HPDE6-E6E7 (cell line): ENCODE measurements around the gene PLCH2.

ENCODE experiments used
- DNase-seq: peaks from one replicate; pipeline ENCODE4 v3.0.0; 2011; ENCODE audit warnings: missing footprints; ENCODE audit errors: extremely low spot score

The PLCH2 gene

DNA sequence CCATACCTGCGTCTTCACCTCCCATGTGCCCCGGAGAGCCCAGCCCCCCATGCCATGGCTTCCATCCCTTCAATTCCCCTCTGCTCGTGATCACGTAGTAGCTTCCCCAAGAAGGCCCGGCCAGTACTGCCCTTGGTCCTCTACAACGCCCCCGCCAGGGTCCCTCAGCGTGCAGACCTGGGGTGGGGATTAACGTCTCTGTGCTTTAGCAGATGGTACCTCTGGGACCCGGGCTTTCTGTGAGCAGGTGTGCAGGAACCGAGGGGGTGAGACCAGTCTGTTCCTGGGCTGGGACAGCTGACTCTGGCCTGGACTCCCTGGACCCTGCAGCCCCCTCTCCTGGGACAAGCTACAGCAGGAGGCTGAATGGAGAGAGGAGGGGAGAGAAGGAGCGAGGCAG is 1.2 kb downstream of the PLCH2 start:
- DNase-seq, result no peak

DNA sequence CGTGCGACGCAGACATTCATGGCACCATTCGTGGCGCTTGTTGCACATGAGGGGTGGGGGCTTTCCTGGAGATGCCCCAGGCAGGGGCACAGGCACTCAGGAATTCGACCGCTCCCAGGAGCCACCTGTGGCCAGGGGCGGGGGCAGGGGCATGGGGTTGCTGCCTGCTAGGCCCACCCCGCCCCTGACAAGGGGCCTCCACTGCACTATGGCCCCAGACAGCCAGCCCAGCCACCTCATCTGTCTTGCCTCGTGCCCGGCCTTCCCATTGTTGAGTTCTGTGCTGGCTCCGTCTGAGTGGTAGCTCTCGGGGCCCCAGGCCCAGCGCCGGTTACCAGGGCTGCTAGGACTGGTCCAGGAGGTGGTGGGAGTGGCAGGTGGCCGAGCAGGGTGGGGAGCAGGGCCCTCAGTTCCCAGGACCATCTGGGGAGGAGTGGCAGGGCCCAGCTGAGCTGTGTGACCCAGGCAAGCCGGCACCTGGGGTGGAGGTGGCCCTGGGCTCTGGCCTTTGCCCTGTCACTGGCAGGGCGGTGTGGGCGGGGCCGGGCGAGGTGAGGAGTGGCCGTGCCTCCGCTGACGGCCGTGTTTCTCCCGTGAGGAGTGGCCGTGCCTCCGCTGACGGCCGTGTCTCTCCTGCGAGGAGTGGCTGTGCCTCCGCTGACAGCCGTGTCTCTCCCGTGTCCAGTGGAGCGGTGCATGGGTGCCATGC is 1.9 kb downstream of the PLCH2 start:
- no peak for DNase-seq

DNA sequence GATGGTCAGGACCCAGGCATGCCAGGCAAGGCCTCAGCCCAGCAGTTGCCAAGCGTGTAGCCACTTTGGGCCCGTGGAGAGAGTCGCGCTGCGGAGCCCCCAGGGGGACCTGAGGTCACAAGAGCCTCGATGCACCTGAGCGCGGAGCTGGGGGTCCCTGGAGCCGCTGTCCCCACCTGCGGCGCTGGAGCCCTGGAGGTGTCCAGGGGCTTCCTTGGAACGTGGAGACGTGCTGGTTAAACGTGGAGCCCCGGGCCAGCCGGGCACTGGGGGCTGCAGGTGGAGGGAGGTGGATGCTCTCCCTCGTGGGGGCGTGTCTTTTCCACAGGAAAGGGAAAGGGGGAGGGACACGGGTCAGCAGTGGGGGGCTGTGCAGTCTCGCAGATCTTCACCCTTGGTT is 3.1 kb downstream of the PLCH2 start:
- DNase-seq, result no peak

DNA sequence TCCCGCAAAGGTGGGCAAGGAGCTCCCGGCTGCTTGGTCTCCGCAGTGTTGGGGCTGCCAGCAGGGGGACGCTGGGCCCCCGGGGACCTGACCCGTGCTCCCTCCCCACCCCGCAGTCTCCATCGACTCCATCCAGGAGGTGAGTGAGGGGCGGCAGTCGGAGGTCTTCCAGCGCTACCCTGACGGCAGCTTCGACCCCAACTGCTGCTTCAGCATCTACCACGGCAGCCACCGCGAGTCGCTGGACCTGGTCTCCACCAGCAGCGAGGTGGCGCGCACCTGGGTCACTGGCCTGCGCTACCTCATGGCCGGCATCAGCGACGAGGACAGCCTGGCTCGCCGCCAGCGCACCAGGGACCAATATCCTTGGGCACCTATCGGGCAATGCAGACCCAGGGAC is 3.5 kb downstream of the PLCH2 start:
- no peak for DNase-seq

DNA sequence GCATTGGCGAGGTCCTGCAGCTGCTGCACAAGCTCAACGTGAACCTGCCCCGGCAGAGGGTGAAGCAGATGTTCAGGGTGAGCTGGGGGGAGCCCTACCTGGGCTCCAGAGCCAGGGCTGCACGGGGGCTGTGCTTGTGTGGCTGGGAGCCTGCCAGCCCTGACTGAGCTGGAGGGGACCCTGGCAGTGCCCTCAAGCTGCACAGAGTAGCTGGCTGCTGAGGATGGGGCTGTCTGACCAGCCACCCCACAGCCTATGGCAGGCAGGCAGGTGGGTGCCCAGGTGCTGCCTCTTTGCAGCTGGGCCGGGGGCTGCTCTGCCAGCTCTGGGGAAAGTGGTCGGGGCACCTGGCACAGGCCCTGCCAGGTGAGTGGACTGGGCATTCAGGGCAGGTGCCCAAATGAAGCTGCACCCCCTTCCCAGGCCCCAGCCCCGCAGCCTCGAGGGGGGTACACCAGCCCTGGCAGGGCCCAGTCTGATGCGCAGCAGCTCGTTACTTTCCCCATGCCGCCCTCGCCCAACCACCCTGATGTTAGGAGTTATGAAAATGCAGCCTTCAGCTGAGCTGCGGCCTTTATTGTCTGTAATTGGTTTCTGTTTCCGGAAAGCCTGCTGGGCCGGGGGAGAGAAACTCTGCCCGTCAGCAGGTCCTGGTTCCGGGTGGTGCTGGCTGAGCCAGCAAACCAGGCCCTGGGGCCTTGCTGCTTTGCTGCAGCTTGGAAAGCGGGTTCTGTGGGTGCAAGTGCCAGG is 4.3 kb downstream of the PLCH2 start:
- DNase-seq, result no peak

DNA sequence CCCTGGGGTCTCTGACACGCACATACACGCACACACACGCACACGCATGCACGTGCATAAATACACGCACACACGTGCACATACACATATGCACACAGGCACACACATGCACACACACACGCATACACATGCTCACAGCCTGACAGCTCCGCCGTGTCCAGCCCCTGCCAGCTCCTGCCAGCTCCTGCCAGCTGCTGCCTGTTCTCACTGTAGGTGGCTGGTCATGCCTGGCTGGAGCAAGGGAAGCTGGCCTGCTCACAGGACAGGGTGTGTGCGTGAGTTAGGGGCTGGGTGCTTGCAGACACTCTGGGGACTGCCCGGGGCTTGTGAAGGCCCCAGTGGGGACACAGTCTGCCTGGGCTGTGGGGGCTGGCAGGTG is 4.9 kb downstream of the PLCH2 start:
- DNase-seq, result no peak

DNA sequence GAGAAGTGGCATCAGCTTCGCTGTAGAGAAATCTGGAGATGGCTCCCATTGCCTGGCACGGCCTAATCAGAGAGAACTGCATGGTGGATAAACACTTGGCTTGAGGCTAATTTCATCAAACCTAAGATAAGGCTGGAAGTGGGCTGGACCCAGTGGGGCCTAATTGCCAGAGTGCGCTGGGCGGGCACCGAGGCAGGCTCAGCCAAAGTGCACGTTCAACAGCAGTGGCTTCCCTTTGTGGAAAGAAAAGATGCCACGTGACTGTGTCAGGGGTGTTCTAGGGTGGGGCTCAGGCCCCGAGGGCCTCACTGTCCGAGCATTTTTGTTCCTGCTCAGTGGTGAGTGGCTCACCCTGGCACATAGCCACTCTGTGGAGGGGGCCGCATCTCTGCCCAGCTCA is 5.8 kb downstream of the PLCH2 start:
- no peak for DNase-seq

DNA sequence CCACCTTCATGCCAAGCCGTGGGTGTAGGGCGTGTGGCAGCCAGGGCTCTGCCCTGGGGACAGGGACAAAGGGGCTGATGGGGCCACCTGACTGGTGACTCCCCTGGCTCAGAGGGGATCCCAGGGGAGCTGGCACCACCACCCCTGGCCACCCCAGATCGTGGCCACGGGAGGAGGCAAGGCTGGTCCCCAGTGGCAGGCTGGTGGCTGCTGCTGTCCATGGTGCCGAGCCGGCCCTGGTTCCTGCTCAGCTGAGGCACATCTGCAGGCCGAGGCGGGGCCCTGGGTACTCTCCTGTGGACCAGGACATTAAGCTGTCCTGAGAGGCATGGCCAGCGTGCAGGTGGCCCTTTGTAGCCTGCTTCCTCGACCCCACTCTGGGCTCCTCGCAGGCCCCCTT is 6.5 kb downstream of the PLCH2 start:
- DNase-seq, result no peak

DNA sequence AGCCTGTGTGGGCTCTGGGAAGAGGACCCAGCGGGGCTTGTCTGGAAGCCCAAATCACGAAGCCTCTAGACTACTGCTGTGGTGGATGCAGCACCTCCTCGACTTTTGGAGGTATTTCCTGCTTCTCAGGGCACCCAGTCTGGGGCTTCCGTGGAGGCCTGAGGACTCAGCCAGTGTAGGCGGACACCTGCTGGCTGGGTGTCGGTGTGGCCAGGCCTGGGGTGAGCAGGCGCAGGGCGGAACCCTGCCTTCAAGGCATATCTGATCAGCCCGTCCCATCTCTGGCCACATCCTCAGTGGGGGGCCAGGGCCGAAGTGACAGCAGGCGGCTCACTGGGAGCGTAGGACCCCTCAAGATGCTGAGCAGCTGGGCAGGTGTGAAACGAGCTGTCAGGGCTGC is 6.9 kb downstream of the PLCH2 start:
- DNase-seq, result no peak

DNA sequence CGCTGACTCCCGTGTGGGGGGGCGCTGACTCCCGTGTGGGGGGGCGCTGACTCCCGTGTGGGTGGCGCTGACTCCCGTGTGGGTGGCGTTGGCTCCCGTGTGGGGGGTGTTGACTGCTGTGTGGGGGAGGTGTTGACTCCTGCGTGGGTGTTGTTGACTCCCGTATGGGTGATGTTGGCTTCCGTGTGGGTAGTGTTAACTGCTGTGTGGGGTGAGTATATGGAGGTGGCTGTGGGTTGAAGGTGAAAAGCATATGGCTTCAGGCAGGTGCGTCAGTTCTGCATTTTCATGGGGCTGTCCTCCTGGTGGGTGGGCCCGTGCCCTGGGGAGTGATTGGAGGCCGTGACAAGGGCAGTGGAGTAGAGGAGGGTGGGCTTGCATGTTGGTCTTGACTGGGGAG is 7.9 kb downstream of the PLCH2 start:
- no peak for DNase-seq

DNA sequence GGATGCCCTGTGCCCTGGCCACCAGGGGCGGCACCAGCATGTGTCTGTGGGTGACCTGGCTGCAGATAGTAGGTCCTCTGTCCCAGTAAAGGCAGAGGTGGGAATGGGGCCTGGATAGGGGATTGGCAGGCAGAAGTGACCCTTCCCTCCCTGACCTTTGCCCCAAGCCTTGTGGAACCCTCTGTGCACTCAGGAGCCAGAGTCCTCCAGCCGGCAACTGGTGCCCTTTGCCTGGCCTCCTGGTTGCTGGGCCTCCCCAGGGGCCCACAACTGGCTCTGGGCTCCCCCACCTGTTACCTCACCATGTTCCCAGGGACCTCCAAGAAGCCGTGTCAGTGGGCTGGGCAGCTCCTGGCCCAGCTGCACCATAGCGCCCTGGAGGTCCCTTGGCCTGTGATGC is 10.0 kb downstream of the PLCH2 start:
- no peak for DNase-seq

DNA sequence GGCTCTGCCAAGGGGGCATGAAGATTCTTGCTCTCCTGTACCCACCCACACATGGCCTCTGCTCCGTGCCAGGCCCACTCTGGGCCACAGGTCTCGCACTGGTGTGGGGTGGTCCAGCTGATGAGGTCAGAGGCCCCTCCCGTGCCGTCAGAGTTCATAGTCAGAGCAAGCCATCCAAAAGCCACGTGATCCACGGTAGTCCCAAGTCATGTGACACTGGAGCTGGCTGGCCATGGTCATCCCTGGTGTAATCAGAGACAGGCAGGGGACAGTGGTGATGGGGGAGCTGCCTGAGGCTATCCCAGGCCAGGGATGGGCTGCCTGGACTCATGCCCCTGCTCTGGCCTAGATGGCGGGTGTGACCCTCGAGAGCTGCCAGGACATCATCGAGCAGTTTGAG is 10.5 kb downstream of the PLCH2 start:
- DNase-seq, result no peak

DNA sequence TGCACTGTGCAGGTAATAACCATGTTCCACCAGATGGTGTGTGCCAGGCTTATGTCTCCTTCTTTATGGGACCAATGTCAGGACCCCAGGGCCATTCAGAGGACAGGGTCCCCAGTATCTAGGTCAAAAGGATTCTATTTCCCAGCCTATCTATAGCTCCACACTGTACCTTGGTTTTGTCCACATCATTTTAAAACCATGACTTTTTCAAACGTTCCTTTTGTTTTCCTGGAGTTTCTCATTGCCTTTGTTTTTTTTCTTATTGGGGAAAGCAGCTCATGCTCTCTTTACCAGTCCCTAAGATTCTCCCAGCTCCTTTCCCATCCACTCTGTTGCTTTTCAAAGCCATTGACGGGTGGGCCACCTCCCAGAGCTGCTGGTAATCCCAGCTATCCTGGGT is 12.6 kb downstream of the PLCH2 start:
- DNase-seq, result no peak

DNA sequence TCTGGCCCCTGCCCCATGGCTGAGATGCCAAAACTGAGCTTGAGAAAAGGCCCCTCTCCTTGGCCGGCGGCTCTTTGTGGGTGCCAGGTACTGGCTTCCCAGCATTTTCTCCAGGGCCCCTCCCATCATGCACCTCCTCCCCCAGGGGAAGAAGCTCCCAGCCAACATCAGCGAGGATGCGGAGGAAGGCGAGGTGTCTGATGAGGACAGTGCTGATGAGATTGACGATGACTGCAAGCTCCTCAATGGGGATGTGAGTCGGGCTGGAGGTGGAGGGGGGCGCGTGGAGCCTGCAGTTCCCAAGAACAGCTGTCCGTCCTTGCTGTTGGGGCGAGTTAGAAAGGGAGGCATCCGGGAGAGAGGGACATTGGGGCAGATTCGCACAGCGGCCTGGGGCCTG is 13.5 kb downstream of the PLCH2 start:
- no peak for DNase-seq

DNA sequence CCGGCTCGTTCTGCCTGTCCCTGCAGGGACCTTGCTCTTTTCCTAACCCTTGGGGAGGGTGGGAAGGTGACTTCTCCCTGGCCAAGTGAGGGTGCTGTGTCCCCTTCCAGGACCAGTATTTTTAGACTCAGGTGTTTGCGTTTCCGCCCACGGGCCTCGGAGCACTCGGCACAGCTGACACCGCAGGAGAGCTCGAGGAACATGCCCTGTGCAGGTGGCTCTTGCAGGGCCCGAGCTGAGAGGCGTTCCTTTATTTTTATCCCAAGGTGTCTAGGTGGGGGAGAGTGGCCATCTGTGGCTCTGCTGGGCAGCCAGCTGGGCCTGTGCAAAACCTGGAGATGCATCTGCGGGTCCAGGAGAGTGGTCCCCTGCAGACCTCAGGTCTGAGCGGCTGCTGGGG is 16.0 kb downstream of the PLCH2 start:
- no peak for DNase-seq

DNA sequence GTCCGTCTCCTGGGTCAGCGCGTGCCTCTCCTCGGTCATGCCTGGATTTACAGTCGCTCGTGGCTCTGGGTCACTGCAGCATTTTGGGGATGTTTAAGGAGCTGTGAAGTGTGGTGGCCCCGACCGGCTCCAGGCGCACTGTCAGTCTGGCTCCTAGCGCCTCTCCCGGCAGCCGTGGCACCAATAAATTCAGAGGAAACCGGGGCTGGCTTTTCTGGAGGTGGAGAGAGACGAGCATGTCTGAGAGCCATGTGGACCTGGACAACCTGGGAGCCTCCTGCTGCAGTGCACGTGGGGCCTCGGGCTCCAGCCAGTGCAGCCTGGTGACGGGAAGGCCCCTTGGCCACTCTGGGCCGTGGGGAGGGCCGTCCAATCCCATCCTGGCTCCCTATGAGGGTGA is 17.1 kb downstream of the PLCH2 start:
- no peak for DNase-seq

DNA sequence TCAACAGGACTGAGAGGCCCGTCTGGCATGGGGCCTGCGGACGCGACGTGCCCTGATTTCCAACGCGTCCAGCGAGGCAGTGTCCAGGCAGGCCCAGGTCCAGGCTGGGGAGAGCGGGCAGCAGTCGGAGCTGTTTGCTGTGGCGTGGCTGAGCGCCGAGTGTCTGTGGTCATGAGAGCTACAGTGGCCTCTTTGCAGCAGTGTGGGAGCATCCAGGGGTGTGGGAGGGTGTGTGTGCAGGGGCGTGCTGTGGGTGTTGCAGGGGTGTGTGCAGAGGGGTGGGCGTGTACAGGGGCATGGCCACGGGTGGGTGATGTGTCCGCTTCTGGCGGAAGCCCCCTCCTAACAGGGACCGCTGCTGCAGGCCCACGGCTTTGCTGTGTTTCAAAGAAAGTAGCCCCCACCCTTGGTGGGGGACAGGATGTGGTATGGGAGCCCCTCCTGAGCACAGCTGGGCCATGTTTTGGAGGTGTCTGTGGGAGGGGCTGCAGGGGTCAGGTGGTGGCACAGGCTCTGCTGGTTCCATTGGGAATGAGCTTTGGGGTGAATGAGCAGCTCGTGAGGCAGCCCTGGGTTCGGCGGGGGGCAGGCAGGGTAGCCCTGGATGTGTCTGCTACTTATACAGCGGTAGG is 17.7 kb downstream of the PLCH2 start:
- no peak for DNase-seq

DNA sequence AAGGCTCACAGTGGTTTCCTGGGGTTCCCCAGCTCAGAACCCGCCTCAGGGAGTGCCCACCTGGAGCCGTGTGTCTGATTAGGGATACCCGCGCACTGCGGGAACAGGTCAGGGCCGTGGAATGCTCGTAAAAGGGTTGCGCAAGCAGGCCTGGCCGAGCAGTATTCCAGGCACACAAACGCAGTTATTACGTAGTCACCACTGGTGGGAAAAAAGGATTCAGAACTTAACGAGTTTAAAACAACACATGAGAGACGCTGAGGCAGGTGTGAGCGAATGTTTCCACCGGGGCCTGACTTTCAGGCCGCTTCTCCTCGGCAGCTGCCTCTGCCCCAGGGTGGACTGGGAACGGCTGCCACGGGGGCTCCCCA is 18.2 kb downstream of the PLCH2 start:
- no peak for DNase-seq

DNA sequence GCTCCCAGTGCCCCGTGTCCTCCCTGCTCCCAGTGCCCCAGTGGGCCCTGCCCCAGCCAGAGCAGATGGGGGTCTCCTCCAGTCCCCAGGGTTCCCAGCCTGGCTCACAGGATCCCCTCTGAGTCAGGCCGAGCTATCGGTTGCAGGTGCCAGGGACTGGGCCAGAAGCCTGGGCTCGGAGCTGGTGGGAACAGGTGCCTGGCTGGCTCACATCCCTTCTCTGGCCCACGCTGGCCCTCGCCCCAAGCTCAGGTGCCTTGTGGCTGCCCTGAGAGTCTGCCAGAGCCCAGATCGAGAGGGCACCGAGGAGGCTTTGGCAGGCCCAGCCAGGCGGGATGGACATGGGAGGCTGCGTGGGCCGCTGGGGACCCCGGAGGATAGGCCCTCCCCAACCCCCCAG is 18.9 kb downstream of the PLCH2 start:
- DNase-seq, result no peak

DNA sequence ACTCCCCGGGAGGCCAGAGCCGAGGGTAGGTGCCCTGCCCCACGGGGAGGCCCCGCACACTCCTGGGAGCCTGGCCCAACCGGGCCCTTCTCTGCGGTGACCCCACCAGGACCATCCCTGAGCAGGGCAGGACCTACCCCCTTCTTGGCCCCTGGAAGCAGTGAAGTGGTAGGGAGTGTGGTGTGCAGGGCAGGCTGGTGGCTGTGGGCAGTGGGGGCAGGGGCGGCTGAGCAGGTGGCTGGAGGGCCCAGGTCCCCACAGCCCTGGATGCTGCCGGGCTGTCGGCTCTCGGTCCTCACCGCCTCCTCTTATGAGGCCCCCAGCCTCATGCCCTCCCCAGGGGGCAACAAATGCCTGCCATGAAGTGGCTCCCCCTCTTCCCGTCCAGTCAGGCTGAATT is 19.5 kb downstream of the PLCH2 start:
- DNase-seq, result no peak

DNA sequence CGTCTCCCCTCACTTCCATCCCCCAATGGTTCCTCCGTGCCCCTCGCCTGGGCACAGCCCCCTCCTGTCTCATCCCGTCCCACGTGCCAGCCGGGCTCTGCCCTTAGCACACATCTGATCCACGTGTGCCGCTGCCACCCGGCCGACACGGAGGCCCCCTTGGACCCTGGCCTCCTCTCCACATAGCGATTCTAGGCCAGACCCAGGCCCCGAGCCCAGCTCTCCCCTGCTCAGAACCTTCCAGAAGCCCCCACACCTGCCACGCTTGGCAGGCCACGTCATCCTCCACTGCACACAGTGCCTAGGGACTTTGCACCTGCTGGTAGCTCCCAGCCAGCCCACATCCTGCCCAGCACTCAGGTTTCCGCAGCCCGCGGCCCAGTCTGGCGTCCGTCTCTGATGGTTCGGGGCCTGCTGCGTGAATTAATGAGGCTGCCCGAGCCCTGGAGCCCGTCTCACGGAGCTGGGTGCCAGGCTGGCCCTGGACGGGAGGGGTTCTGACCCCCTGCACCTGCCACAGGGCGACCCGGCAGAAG is 20.1 kb downstream of the PLCH2 start:
- DNase-seq, result no peak

DNA sequence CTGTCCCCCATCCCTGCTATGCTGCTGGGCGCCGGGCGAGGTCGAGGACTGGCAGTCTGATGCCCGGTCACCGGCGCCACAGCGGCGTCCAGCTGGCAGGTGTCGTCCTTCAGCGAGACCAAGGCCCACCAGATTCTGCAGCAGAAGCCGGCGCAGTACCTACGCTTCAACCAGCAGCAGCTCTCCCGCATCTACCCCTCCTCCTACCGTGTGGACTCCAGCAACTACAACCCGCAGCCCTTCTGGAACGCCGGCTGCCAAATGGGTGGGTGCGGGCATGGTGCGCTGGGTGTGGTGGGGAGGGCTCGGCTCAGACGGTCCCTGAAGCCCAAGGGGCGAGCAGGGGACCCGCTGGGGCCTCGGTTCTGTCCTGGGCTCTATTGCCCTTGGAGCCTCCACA is 20.7 kb downstream of the PLCH2 start:
- DNase-seq, result no peak

DNA sequence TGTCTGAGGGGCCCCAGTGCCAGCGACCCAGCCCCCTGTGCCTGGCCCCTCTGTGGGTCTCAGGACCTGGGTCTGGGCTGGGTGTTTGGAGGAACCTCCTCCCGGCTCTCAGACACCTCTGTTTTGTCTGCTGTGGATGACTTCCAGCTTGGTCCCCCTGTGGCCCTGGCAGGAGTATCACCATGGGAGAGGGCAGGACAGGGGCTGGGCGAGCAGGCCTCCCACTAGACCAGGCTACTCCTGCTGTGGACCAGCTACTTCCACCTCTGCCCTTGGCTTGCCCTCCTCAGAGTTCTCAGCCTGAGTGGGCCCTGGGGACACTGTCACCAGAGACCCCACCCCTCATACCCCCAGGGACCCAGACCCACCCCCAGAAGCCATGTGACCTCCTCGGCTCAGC is 21.8 kb downstream of the PLCH2 start:
- DNase-seq, result no peak
